ENCODE data around the gene TULP3.

DNA sequence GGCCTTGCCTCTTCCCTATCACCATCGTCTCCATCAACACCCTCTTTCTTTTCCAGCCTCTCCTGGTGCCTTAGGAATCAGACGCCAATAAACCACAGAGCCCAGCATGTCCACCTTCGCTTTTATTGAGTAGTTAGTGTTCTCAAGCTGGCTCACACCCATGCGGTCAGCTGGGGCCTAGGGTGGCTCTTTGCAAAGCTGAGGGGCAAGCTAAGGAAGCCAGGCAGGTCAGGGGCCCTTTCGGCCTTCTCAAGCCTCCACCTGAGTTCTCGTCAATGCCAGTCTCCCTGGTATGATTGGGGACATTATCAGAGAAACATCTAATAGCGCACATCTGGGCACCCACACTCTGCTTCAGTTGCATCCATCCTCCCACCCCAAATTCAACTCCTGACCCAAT lies 33.1 kb upstream of the TULP3 start:
- no peak for TF ChIP-seq POLR2AphosphoS5 (IDR thresholded peaks at IDR 0.05; ENCODE audit: low read depth, low read length)
- TF ChIP-seq TAF1 (IDR thresholded peaks at IDR 0.05; ENCODE audit: borderline replicate concordance, low read depth, low read length): no peak
